NCI-H2196 (cell line): ENCODE results near the gene CELF5.
"Not testable (repeated sequence)": the region's sequence is repeated elsewhere in the genome, so short reads cannot be mapped to it uniquely, and the experiment has no call there.

Experiments
- DNase-seq: peaks from one replicate; lab custom pipeline; 2025; ENCODE audit not compliant: unreplicated experiment; lab: John Stamatoyannopoulos, UW

The CELF5 gene

DNA sequence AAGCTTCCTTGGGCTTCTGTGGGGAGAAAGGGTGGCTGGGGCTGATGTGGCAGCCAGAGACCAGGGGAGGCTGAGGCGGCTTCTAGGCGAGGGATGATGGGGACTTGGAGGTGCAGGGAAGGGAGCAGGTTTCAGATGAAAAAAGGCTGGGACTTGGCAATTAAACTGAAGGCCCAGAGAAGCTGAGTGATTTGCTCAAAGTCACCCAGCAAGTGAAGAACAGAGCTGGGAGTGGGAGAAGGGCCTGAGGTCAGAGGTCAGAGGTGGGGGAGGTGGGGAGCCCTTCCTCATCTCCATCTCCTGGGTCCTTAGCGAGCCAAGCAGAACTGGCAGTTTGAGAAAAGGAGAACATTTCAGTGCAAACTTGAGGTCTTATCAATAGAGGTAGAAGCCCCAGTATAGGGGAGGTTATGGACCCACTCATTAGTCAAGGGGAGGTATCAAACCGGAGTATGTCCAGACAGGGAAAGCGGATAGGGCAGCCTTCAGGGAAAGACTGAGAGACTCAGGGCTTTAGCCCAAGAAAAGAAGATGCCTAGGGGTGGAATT lies 92.3 kb downstream of the CELF5 start:
- DNase-seq, result no peak

DNA sequence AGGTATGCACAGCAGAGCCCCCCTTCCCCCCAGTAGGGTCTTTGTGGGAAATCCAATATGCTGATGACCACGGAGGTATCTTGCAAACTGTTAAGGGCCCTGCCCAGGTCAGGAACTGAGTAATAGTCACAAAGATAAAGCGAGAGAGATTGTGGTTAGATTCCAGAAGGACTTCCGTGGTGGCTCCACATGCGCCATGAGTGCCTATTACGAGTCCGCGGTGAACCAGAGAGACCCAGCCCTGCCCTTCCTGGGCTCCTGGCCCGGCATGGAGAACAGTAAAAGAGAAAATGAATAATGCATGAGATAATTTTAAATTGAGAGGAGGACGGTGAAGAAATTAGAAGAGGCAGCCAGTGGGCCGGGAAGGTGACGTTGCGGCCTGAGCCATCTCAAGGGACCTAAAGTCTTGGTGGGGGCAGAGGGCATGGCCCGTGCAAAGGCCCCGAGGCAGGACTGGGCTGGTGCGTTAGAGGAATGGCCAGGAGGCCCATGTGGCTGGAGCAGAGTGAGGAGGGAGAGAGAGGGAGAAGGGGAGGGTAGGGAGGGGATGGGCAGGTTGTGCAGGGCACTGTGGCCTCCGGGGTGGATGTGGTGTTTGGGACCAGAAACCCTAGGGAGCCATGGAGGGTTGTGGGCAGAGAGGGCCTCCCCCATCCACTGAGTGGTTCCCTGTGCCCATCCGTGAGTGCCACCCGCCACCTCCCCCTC lies 95.3 kb downstream of the CELF5 start:
- DNase-seq, result no peak

DNA sequence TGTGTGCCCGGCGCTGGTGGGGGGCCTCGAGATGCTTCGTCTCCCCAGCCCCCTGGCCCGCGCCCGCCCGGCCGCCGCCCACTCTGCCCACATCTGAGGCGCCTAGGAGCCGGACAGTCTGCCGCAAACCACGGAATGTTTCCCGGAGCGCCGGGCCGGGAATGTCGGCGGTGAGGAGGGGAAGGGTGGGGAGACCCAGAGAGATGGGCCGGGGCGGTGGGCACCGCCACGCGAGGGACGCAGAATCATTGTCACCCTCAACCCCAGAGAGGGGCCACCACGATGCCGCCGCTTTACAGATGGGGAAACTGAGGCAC lies 95.9 kb downstream of the CELF5 start:
- no peak for DNase-seq

DNA sequence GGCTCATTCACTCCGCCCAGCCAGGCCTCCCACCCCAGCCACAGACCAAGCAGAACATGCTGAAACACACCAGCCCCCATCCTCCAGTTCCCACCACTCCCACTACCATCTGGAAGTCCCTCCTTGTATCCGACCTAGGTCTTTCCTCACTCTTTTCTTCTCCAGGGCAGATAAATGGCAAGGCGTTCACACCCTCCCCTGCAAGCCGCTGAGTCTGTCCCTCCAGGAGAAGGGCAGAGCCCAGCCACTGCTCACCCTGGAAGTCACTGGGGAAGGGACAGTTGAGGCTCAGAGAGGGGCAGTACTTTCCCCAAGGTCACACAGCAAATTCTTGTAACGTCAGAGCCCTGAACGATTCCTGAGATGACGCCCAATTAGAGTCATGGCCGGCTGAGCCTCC lies 96.4 kb downstream of the CELF5 start:
- no peak for DNase-seq

DNA sequence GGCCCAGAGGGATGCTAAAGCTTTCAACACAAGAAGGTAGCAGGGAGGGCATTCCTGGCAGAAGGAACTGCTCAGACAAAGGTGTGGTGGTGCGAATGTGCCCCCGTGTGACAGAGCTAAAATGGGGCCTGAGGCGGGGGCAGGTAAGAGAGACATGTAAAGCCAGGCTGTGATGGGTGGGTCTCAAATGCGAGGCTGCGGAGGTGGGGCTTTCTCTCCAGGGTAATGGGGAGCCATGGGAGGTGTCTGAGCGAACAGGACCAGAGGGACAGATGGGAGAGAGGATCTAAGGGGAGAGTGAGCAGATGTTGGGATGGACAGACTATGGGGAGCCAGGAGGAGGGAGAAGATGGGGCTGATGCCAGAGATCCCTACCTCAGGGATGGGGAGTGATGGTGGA lies 97.2 kb downstream of the CELF5 start:
- no peak for DNase-seq

DNA sequence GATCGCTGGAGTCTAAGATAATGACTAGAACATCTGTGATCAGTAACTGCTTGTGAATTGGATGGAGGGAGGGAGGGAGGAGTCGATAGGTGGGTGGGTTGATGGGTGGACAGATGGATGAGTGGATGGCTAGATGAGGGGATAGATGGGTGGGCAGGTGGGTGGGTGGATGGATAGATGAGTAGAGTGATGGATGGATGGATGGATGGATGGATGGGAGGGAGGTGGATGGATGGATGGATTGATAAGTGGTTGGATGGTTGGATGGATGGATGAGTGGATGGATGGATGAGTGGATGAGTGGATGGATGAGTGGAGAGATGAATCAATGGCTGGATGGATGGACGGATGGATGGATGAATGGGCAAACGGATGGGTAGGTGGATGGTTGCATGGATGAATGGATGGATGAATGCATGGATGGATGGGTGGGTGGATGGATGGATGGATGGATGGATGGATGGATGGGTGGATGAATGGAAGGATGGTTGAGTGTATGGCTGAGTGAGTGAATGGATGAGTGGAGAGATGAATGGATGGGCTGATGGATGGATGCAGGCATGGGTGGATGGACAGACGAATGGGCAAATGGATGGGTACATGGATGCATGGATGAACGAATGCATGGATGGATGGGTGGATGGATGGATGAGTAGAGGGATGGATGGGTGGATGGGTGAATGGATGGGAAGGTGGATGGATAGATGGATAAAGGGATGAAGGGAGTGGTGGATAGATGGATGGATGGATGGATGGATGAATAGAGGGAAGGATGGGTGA lies 97.9 kb downstream of the CELF5 start:
- no peak for DNase-seq

DNA sequence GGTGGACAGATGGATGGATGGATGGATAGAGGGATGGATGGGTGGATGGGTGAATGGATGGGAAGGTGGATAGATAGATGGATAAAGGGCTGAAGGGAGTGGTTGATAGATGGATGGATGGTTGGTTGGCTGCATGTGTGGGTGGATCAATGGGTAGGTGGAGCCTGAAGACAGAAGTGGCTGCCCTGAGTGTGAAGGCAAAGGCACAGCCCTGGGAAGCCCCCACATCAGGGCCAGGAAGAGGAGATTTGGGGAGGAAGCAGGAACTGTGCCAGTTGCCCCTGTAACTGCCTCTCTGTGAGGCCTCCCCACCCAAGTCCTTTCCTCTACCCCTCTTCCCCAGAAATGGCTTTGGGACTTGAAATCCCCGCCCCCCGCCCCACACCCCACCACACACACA lies 98.6 kb downstream of the CELF5 start:
- no peak for DNase-seq

DNA sequence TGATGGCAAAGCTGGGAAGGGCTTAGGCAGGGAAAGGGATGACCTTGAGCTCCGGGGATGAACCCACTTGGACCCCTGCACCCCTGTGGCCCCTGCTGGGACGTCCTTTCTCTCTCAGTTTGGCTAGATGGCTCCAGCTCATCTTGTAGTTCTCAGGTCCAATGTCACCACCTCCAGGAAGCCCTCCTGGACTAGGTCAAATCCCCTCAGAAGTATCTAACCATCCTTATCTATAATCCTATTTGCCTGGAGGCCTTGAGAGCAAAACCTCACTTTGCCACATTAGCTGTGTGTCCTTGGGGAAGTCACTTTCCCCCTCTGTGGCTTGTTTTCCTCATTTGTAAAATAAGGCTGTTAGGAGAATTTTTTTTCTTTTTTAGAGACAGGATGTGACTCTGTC lies 99.2 kb downstream of the CELF5 start:
- DNase-seq, result no peak

DNA sequence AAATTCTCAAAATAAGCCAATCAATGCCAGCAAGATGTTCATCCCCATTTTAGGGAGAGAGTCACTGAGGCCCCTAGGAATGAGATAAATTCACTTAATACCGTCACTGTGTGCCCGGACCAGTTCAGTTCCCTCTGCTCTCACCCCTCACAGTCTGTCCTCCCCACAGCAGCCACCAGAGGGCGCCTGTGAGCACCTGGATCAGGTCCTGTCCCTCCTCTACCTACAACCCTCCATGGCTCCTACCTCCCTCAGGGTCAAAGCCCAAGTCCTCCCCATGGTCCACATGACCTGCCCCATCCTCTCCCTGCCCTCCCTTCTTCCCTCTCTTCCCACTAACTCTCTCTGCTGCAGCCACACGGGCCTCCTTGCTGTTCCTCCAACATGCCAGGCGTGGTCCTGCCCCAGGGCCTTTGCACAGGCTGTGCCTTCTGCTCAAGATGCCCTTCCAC lies 100.0 kb downstream of the CELF5 start:
- peak; percentile 59 for DNase-seq

DNA sequence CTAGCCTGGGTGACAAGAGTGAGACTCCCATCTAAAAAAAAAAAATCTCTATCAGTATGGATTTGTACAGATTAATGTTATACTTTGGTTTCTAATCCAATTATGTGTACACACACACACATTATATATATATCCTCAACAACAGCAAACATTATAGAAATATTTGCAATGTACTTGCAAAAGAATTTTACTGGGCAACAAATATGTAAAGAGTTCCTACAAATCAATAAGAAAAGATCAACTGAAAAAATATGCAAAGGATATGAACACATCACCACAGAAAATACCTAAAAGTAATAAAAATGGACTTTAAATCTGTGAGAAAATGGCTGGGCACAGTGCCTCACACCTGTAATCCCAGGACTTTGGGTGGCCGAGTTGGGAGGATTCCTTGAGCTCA lies 101.0 kb downstream of the CELF5 start:
- no peak for DNase-seq

DNA sequence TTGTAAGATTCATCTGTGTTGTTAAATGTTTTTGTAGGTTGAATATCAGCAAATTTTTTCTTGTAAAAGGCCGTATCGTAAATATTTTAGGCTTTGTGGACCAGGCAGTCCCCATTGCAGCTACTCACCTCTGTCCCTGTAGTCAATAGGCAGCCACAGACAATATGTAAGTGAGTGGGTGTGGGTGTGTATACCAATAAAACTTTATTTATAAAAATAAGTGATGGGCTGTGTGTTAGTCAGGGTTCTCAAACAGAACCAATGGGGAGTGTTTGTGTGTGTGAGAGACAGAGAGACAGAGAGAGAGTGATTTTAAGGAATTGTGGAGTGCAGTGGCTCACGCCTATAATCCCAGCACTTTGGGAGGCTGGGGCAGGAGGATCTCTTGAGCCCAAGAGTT lies 104.3 kb downstream of the CELF5 start:
- no peak for DNase-seq

DNA sequence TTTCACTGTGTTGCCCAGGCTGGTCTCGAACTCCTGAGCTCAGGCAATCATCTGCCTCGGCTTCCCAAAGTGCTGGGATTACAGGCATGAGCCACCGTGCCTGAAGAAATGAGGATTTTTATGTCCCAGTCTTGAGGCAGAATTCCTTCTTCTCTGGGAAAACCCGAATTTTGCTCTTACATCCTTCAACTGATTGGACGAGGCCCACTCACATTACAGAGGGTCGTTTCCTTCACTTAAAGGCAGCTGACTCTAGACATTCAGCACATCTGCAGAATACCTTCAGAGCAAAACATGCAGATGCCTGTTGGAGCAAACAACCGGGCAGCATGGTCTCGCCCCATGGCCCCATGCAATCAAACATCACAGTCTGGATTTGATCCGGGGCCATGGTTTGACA lies 105.6 kb downstream of the CELF5 start:
- no peak for DNase-seq

DNA sequence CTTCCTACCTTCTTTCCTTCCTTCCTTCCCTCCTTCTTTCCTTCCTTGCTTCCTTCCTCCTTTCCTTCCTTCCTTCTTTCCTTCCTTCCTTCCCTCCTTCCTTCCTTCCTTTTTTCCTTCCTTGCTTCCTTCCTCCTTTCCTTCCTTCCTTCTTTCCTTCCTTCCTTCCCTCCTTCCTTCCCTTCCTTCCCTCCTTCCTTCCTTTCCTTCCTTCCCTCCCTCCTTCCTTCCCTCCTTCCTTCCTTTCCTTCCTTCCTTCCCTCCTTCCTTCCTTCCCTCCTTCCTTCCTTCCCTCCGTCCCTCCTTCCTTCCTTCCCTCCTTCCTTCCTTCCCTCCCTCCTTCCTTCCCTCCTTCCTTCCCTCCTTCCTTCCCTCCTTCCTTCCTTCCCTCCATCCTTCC lies 107.8 kb downstream of the CELF5 start:
- DNase-seq, result not testable (repeated sequence)

DNA sequence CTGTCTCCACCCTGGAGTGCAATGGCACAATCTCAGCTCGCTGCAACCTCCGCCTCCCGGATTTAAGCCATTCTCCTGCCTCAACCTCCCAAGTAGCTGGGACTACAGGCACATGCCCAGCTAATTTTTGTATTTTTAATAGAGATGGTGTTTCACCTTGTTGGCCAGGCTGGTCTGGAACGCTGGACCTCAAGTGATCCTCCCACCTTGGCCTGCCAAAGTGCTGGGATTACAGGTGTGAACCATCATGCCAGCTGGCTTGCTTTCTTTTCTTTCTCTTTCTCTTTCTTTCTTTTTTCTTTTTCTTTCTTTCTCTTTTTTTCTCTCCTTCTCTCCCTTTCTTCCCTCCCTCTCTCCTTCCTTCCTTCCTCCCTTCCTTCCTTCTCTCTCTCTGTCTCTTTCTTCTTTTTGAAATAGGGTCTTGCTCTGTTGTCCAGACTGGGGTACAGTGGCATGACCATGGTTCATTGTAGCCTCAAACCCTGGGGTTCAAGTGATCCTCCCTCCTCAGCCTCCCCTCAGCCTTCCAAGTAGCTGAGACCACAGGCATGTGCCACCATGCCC lies 108.6 kb downstream of the CELF5 start:
- DNase-seq, result no peak

DNA sequence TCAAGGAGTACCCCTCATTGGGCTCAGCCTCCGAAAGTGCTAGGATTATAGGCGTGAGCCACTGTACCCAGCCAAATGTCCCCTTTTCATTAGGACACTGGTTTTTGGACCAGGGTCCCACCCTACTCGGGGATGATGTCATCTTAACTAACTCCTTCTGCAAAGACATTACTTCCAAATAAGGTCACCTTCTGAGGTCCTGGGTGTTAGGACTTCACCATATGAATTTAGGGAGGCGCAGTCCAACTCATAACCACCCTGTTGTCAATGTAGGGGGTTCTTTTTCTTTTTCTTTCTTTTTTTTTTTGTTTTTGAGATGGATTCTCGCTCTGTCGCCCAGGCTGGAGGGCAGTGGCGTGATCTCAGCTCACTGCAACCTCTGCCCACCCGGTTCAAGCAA lies 109.2 kb downstream of the CELF5 start:
- no peak for DNase-seq

DNA sequence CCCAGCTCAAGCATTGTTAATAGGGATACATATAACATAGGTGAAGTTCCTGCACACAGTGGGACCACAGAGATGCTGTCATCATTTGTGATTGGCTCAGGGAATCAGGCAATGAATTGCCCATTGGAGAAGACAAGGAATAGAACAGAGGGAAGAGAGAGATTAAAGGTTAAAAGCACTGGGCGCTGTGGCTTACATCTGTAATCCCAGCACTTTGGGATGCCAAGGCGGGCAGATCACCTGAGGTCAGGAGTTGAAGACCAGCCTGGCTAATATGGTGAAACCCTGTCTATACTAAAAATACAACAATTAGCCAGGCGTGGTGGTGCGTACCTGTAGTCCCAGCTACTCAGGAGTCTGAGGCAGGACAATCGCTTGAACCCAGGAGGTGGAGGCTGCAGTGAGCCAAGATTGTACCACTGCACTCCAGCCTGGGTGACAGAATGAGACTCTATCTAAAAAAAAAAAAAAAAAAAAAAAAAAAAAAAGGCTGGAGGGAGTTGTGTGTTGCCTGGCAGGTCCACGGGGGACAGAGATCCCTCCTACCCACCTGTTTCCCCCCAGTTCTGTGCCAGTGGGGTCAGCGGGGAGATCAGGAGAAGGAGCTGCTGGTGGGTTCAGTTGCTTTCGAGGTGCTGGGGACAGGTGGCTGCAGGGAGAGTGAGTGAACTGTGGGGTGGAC lies 110.4 kb downstream of the CELF5 start:
- not testable (repeated sequence) for DNase-seq

DNA sequence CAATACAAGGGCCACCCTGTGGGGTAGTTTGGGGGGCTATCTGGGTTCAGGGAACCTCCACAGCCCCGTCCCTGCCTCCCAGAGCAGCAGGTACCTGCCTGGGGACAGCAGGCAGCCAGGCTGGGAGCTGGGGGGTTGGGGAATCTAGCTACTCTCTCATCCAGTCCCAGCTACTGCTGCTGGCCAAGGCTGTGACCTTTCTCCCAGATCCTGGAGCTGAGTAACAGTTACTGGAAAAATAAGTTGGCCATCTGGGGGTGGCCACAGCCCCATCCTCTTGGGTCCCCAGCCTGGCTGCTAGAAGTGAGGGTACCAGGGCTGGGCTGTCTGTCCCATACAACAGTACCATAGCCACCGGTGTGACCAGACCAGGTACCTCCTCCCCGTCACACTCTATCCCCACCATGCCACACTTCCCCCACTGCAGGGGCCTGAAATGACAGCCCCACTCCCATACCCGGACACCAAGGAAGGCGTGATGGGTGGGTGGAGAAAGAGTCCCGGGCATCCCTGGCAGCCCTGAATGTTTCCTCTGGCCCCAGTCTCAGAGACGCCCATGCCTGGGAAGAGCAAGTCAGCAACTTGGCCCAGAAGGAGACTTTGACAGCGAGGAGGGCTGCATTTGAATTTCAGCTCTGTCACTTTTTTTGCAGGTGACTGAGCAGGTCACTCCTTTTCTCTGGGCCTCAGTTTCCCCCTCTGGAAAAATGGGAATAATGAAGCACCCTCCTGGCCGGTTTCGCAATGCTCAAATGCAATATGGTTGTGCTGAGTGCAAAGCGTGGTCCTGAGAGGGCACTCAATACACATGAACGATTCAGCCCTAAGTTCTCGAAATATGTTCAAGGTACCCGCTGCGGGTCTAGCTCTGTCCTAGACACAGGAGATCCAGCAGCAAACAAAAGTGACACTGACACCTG lies 111.2 kb downstream of the CELF5 start:
- DNase-seq, result no peak

DNA sequence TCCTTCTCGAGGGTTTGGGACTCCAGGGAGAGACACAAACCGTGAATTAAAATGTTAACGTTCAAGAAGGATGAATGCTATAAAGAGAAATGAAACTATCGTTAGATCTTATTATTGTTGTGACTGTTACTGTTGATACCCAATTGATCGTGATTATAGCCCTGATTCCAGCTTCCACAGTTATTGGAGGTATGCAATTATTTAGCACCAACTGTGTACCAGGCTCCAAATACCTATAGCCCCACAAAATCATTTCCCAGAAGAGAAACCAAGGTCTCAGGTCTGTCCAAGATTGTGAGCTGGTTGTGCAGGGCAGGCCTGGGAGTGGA lies 111.9 kb downstream of the CELF5 start:
- DNase-seq, result no peak

DNA sequence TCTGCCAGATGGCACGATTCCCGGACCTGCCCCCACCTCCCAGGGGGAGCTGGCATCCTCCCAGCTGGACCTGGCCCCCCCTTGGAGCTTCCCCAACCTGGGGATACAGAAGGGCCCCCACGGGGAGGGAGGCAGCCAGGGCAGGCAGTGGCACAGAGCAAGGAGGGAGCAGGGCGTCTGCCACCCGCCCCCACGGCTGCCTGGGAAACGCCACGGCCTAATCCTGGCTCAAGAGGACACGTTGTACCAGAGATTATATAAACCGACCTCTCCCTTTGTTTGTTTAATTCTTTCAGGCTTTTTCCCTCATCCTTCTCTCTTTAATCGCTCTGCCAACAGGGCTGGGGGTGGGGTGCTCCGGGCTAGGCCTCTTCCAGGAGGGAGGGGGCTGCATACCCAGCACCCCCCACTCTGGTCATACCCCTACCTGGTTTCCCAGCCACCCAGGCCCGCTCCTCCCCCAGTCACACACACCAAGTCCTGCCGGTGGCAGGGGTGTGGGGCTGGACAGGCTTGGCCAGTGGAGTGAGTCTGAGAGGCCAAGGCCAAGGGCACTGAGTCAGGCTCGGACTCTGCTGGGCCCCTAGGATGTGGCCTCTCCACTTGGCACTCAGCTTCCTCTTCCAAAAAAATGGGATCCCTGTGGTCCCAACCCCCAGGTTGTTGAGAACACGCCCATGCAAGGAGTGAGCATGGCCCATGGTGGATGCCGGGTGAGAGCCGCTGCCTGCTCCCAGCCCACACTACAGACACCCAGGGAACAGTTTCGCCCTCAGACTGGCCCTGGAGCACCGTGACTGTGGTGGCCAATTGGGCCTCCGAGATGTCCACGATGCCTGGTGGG lies 112.4 kb downstream of the CELF5 start:
- DNase-seq, result peak; percentile 81
